GM23338 (cell line): ENCODE results near the gene MYT1.

ENCODE experiments used
- CREB1 ChIP-seq: fragments of 250-450 bp; sonication (Bioruptor Pico); IDR thresholded peaks from 2 replicates; pipeline ENCODE4 v1.5.0; 2020; ENCODE audit warnings: low read depth, mild to moderate bottlenecking, moderate library complexity
- EZH2 ChIP-seq: fragments of 200-600 bp; sonication (generic); IDR thresholded peaks from one replicate; pipeline ENCODE4 v1.8.0; 2017; ENCODE audit warnings: antibody characterized with exemption, mild to moderate bottlenecking, low read depth; ENCODE audit not compliant: unreplicated experiment
- EZH2phosphoT487 ChIP-seq: fragments of 200-600 bp; sonication (generic); IDR thresholded peaks from one replicate; pipeline ENCODE4 v1.8.1; 2018; ENCODE audit warnings: antibody characterized with exemption; ENCODE audit not compliant: unreplicated experiment
- JUNB ChIP-seq: IDR thresholded peaks from one replicate; pipeline ENCODE4 v1.6.1; 2016; ENCODE audit warnings: antibody characterized with exemption; ENCODE audit not compliant: unreplicated experiment
- POLR2AphosphoS5 ChIP-seq: IDR thresholded peaks from 2 replicates; pipeline ENCODE4 v1.6.1; 2016; ENCODE audit warnings: antibody characterized with exemption, low read depth
- REST ChIP-seq: IDR thresholded peaks from one replicate; pipeline ENCODE4 v1.6.1; 2018; ENCODE audit warnings: antibody characterized with exemption; ENCODE audit not compliant: unreplicated experiment
- ZNF114 ChIP-seq: fragments of 250-450 bp; sonication (Bioruptor Pico); IDR thresholded peaks from 2 replicates; pipeline ENCODE4 v1.5.0; 2020; ENCODE audit warnings: mild to moderate bottlenecking, moderate library complexity
- ZNF331 ChIP-seq: fragments of 250-450 bp; sonication (Bioruptor Pico); IDR thresholded peaks from 2 replicates; pipeline ENCODE4 v1.5.0; 2020; ENCODE audit warnings: low read depth, mild to moderate bottlenecking, moderate library complexity
- TF ChIP-seq, protein P1 (sequence below), 2 experiments: fragments of 200-600 bp in 1 of 2; sonication (generic) in 1 of 2; conservative IDR thresholded peaks; 2 replicates each; pipeline versions ENCODE4 v1.5.1 to v1.6.1; 2016 to 2017; ENCODE audit warnings: antibody characterized with exemption in 2 of 2, low read depth in 2 of 2, mild to moderate bottlenecking in 2 of 2, moderate library complexity in 1 of 2
- TF ChIP-seq, protein P2 (sequence below): fragments of 250-450 bp; sonication (Bioruptor Pico); IDR thresholded peaks from 2 replicates; pipeline ENCODE4 v1.5.0; 2020; ENCODE audit warnings: mild to moderate bottlenecking, moderate library complexity

- TF ChIP-seq, protein P1, sequence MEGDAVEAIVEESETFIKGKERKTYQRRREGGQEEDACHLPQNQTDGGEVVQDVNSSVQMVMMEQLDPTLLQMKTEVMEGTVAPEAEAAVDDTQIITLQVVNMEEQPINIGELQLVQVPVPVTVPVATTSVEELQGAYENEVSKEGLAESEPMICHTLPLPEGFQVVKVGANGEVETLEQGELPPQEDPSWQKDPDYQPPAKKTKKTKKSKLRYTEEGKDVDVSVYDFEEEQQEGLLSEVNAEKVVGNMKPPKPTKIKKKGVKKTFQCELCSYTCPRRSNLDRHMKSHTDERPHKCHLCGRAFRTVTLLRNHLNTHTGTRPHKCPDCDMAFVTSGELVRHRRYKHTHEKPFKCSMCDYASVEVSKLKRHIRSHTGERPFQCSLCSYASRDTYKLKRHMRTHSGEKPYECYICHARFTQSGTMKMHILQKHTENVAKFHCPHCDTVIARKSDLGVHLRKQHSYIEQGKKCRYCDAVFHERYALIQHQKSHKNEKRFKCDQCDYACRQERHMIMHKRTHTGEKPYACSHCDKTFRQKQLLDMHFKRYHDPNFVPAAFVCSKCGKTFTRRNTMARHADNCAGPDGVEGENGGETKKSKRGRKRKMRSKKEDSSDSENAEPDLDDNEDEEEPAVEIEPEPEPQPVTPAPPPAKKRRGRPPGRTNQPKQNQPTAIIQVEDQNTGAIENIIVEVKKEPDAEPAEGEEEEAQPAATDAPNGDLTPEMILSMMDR (conservative IDR thresholded peaks at IDR 0.05; ENCODE audit: low read depth in 2 of 2): no peak
- no peak for TF ChIP-seq CREB1 (CRISPR knock-in tag)
- TF ChIP-seq ZNF331 (CRISPR knock-in tag): no peak
- no peak for TF ChIP-seq EZH2phosphoT487
- no peak for TF ChIP-seq ZNF114 (CRISPR knock-in tag)
- TF ChIP-seq POLR2AphosphoS5: no peak
- TF ChIP-seq REST: no peak
- TF ChIP-seq EZH2: no peak
- TF ChIP-seq, protein P2, sequence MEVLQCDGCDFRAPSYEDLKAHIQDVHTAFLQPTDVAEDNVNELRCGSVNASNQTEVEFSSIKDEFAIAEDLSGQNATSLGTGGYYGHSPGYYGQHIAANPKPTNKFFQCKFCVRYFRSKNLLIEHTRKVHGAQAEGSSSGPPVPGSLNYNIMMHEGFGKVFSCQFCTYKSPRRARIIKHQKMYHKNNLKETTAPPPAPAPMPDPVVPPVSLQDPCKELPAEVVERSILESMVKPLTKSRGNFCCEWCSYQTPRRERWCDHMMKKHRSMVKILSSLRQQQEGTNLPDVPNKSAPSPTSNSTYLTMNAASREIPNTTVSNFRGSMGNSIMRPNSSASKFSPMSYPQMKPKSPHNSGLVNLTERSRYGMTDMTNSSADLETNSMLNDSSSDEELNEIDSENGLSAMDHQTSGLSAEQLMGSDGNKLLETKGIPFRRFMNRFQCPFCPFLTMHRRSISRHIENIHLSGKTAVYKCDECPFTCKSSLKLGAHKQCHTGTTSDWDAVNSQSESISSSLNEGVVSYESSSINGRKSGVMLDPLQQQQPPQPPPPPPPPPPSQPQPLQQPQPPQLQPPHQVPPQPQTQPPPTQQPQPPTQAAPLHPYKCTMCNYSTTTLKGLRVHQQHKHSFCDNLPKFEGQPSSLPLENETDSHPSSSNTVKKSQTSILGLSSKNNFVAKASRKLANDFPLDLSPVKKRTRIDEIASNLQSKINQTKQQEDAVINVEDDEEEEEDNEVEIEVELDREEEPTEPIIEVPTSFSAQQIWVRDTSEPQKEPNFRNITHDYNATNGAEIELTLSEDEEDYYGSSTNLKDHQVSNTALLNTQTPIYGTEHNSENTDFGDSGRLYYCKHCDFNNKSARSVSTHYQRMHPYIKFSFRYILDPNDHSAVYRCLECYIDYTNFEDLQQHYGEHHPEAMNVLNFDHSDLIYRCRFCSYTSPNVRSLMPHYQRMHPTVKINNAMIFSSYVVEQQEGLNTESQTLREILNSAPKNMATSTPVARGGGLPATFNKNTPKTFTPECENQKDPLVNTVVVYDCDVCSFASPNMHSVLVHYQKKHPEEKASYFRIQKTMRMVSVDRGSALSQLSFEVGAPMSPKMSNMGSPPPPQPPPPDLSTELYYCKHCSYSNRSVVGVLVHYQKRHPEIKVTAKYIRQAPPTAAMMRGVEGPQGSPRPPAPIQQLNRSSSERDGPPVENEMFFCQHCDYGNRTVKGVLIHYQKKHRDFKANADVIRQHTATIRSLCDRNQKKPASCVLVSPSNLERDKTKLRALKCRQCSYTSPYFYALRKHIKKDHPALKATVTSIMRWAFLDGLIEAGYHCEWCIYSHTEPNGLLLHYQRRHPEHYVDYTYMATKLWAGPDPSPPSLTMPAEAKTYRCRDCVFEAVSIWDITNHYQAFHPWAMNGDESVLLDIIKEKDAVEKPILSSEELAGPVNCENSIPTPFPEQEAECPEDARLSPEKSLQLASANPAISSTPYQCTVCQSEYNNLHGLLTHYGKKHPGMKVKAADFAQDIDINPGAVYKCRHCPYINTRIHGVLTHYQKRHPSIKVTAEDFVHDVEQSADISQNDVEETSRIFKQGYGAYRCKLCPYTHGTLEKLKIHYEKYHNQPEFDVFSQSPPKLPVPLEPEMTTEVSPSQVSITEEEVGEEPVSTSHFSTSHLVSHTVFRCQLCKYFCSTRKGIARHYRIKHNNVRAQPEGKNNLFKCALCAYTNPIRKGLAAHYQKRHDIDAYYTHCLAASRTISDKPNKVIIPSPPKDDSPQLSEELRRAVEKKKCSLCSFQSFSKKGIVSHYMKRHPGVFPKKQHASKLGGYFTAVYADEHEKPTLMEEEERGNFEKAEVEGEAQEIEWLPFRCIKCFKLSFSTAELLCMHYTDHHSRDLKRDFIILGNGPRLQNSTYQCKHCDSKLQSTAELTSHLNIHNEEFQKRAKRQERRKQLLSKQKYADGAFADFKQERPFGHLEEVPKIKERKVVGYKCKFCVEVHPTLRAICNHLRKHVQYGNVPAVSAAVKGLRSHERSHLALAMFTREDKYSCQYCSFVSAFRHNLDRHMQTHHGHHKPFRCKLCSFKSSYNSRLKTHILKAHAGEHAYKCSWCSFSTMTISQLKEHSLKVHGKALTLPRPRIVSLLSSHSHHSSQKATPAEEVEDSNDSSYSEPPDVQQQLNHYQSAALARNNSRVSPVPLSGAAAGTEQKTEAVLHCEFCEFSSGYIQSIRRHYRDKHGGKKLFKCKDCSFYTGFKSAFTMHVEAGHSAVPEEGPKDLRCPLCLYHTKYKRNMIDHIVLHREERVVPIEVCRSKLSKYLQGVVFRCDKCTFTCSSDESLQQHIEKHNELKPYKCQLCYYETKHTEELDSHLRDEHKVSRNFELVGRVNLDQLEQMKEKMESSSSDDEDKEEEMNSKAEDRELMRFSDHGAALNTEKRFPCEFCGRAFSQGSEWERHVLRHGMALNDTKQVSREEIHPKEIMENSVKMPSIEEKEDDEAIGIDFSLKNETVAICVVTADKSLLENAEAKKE (CRISPR knock-in tag): no peak
- no peak for TF ChIP-seq JUNB
These were observed 17.2 kb upstream of the MYT1 start for GRCh38 chr20:64146936-64147477.
